Measurements from ENCODE around the gene RASGEF1C.

GRCh38 chr5:180159756-180160155 is 49.3 kb downstream of the RASGEF1C start:
- TF ChIP-seq CTCF (IDR thresholded peaks at IDR 0.05 in 8 of 11, conservative IDR thresholded peaks at IDR 0.05 in 3 of 11) (no peak), POLR2A (IDR thresholded peaks at IDR 0.05) (no peak), POLR2AphosphoS5 (IDR thresholded peaks at IDR 0.05) (no peak)
